NCI-H526 (cell line): ENCODE results near the gene SPRR2A.
"Not testable (repeated sequence)": the region's sequence is repeated elsewhere in the genome, so short reads cannot be mapped to it uniquely, and the experiment has no call there.

Source experiments
- DNase-seq, 2 experiments: peaks; one replicate each; lab custom pipeline; 2025; lab: John Stamatoyannopoulos, UW

SPRR2A gene

GRCh38 chr1:153024413-153024812, 32.9 kb downstream of the SPRR2A start:
- no peak for DNase-seq

DNA sequence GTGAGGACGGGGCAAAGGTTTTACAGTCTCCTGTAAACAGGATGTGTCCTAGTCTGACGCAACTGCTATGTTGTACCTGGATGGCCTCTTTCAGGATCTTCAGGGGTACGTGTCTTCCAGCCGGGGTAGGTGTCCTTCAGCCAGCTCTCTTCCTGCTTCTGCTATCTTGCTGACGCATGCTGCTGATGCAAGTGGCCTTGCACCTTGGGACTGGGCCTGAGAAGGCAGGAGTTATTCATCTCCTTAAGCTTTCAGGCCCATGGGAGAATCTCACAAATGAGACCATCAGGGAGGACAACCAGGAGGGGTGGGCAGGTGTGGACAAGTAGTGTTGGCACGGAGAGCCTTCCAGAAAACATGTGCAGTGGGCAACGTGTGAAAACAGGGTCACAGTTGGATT, 34.2 kb downstream of the SPRR2A start:
- no peak for DNase-seq

GRCh38 chr1:153022340-153022739, 35.0 kb downstream of the SPRR2A start:
- DNase-seq = not testable (repeated sequence)

DNA sequence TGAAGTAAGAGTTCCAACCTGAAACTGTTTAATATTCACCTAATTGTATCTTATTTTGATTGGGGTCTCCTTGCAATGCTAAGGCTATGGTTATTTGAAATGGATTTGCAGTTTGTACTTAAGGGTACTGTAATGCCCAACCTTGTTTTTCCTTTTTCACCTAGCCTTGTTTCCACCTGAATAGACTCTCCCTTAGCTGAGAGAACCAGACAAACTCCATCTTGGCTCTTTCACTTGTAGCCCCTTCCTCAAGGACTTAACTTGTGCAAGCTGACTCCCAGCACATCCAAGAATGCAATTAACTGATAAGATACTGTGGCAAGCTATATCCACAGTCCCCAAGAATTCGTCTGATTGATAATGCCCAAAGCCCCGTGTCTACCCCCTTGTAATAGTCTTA, 35.5 kb downstream of the SPRR2A start:
- DNase-seq = not testable (repeated sequence)

DNA sequence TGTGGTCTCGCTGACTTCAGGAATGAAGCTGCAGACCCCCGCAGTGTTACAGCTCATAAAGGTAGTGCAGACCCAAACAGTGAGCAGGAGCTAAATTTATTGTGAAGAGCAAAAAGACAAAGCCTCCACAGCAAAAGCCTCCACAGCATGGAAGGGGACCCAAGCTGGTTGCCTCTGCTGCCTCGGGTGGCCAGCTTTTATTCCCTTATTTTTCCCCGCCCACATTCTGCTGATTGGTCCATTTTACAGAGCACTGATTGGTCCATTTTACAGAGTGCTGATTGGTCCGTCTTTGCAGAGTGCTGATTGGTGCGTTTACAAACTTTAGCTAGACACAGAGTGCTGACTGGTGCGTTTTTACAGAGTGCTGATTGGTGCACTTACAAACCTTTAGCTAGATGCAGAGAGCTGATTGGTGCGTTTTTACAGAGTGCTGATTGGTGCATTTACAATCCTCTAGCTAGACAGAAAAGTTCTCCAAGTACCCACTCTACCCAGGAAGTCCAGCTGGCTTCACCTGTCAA, 46.0 kb downstream of the SPRR2A start:
- DNase-seq = not testable (repeated sequence)
